KMS-11 (cell line): ENCODE measurements around the gene SPATA24.

Experiments
- H2AFZ ChIP-seq: fragments of 200-600 bp; sonication (generic); 2 replicates; pipeline ENCODE4 v1.6.1; 2016; ENCODE audit warnings: antibody characterized with exemption, mixed run types, low read depth
- H3K27ac ChIP-seq: fragments of 200-600 bp; sonication (generic); 2 replicates; pipeline ENCODE4 v1.6.1; 2016; ENCODE audit warnings: mild to moderate bottlenecking, mixed run types
- H3K27me3 ChIP-seq: fragments of 200-600 bp; sonication (generic); 2 replicates; pipeline ENCODE4 v1.6.1; 2017; ENCODE audit warnings: mild to moderate bottlenecking, low read depth, mixed run types, moderate library complexity; ENCODE audit not compliant: insufficient read depth
- H3K36me3 ChIP-seq: fragments of 200-600 bp; sonication (generic); 2 replicates; pipeline ENCODE4 v1.6.1; 2017; ENCODE audit warnings: mild to moderate bottlenecking, mixed run types; ENCODE audit not compliant: insufficient read depth
- H3K4me1 ChIP-seq: fragments of 200-600 bp; sonication (generic); 2 replicates; pipeline ENCODE4 v1.6.1; 2016; ENCODE audit warnings: mild to moderate bottlenecking, low read depth, mixed run types; ENCODE audit not compliant: poor library complexity, severe bottlenecking
- H3K4me2 ChIP-seq: fragments of 200-600 bp; sonication (generic); 2 replicates; pipeline ENCODE4 v1.7.0; 2016; ENCODE audit warnings: mild to moderate bottlenecking, mixed run types
- H3K4me3 ChIP-seq: fragments of 200-600 bp; sonication (generic); IDR thresholded peaks from 2 replicates; pipeline ENCODE4 v1.6.1; 2017; ENCODE audit warnings: low read depth, low read length, mixed read lengths; ENCODE audit not compliant: insufficient read depth
- H3K79me2 ChIP-seq: fragments of 200-600 bp; sonication (generic); 2 replicates; pipeline ENCODE4 v1.6.1; 2016; ENCODE audit warnings: low read depth, mixed run types; ENCODE audit not compliant: insufficient read depth
- H3K9ac ChIP-seq: fragments of 200-600 bp; sonication (generic); 2 replicates; pipeline ENCODE4 v1.6.1; 2016; ENCODE audit warnings: mild to moderate bottlenecking, mixed run types
- H4K20me1 ChIP-seq: fragments of 200-600 bp; sonication (generic); 2 replicates; pipeline ENCODE4 v1.6.1; 2016; ENCODE audit warnings: mild to moderate bottlenecking, mixed run types; ENCODE audit not compliant: insufficient read depth
- CTCF ChIP-seq: fragments of 200-600 bp; sonication (generic); conservative IDR thresholded peaks from 2 replicates; pipeline ENCODE4 v1.6.1; 2017; ENCODE audit warnings: low read depth, mild to moderate bottlenecking, antibody characterized with exemption, low read length, moderate library complexity, mixed read lengths

SPATA24 gene

GRCh38 chr5:139374909-139375308 is 29.0 kb downstream of the SPATA24 start:
- no peak overlapping the region for H3K4me3 ChIP-seq
- no peak overlapping the region for H3K4me2 ChIP-seq
- H3K79me2 ChIP-seq = no peaks in the 10 kb centered on the region

DNA sequence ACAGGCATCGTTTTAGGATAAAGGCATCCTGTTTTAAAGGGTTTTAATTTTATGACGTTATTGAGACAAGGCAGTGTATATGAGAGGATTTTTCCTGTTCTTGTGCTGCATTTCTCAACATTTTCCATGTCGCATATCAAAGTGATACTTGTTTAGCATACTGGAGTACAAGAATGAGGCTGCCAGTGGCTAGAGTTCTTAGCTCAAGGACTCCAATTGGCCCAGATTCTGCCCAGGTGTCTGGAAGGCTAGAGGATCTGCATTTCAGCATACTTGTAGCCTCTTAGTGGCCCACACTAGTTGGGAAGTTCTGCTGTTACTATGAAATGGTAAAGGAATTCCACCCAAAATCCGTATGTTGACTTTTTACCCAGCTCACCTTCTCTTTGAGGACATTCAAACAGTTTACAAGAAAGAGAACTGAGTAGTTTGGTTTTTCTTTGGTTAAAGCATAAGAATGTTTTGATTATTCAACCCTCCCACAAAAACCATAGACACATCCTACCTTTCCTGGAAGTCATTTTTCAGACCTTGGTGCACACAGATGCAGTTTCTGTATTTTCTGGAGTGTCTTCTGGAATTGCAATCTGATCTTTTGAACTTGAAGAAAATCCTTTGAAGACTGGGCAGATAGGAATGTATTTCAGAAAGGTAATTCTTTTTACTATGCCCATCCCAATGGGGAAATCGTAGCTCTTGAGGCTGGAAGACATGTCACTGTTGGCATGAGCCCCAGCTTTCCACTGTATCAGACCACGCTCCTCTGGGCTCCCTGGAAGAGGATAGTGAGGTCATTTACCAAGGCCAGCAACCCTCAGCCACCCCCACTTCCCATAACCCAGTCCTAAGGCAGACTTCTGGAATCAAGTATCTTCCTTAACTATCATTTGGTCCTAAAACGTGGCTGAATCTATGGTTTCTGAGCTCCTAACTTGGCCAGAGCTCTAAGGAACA is 32.1 kb downstream of the SPATA24 start:
- no peak overlapping the region for H3K9ac ChIP-seq
- H4K20me1 ChIP-seq = no peaks in the 10 kb centered on the region
- no peaks in the 10 kb centered on the region for H3K27me3 ChIP-seq
- no peak overlapping the region for H3K4me2 ChIP-seq
- no peaks in the 10 kb centered on the region for H3K79me2 ChIP-seq
- peaks cover 3% of the 10 kb centered on the region for H3K4me1 ChIP-seq
- no peak overlapping the region for H3K4me3 ChIP-seq
- 0 out of 2 replicates have a peak, but pooled peaks cover 3% of the 10 kb centered on the region for H3K36me3 ChIP-seq
- TF ChIP-seq CTCF = no peak
- no peak overlapping the region for H3K27ac ChIP-seq
- no peak overlapping the region for H2AFZ ChIP-seq

More at GRCh38 chr5:139374909-139375308, 29.0 kb downstream of the SPATA24 start:
- Histone ChIP-seq H3K27ac (no peak overlapping the region), H3K27me3 (no peaks in the 10 kb centered on the region), H3K9ac (no peak overlapping the region), H4K20me1 (no peaks in the 10 kb centered on the region), H3K36me3 (no peaks in the 10 kb centered on the region), H2AFZ (no peak overlapping the region), H3K4me1 (no peaks in the 10 kb centered on the region)
- TF ChIP-seq CTCF = no peak

DNA sequence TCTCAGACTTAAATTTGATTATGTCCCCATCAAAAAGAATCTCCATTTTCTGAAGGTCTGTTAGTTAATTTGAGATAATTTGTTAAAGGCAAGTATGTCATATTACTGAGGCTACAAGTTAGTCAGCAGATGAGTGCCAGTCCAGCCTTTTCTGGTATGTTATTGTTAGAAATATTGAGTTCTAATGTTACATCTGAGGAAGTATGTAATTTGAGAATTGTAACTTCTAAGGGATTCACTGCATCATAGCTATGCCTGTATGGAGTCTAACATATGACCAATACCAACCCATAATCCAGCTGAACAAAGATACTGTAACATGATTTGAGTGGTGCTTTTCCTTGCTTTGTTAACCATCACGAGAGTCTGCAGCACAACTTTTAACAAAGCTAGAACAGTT is 34.7 kb downstream of the SPATA24 start:
- H3K4me1 ChIP-seq = peaks cover 3% of the 10 kb centered on the region
- no peak overlapping the region for H3K9ac ChIP-seq
- H3K36me3 ChIP-seq = peaks cover 3% of the 10 kb centered on the region; the same call in 1 of the 2 replicates
- H3K79me2 ChIP-seq = no peaks in the 10 kb centered on the region
- H3K27me3 ChIP-seq = no peaks in the 10 kb centered on the region
- no peaks in the 10 kb centered on the region for H4K20me1 ChIP-seq
- no peak overlapping the region for H3K4me2 ChIP-seq
- no peak overlapping the region for H3K4me3 ChIP-seq
- H3K27ac ChIP-seq = no peak overlapping the region
- no peak overlapping the region for H2AFZ ChIP-seq
- TF ChIP-seq CTCF = no peak

GRCh38 chr5:139368613-139369012 is 35.3 kb downstream of the SPATA24 start:
- Histone ChIP-seq H3K4me2 (no peak overlapping the region), H3K79me2 (no peaks in the 10 kb centered on the region; the same call in 1 of the 2 replicates)

More at GRCh38 chr5:139368613-139369012, 35.3 kb downstream of the SPATA24 start:
- Histone ChIP-seq H3K27me3 (no peaks in the 10 kb centered on the region), H3K36me3 (peaks cover 3% of the 10 kb centered on the region; the same call in 1 of the 2 replicates), H3K4me1 (peaks cover 3% of the 10 kb centered on the region), H3K27ac (no peak overlapping the region), H3K4me3 (no peak overlapping the region), H3K9ac (no peak overlapping the region), H2AFZ (no peak overlapping the region), H4K20me1 (no peaks in the 10 kb centered on the region)
- 0 out of 2 replicates have a peak, but pooled peaks have one; percentile 13 for TF ChIP-seq CTCF
